ENCODE results near the gene SSRP1. TPM values are rescaled to one million over a fixed set of nuclear protein-coding genes. Genes with fewer than 3 reads are reported as not detected.
"Not testable (repeated sequence)": the region's sequence is repeated elsewhere in the genome, so short reads cannot be mapped to it uniquely, and the experiment has no call there.

The SSRP1 gene
- polyA plus RNA-seq, 1 experiment: 113 TPM

DNA sequence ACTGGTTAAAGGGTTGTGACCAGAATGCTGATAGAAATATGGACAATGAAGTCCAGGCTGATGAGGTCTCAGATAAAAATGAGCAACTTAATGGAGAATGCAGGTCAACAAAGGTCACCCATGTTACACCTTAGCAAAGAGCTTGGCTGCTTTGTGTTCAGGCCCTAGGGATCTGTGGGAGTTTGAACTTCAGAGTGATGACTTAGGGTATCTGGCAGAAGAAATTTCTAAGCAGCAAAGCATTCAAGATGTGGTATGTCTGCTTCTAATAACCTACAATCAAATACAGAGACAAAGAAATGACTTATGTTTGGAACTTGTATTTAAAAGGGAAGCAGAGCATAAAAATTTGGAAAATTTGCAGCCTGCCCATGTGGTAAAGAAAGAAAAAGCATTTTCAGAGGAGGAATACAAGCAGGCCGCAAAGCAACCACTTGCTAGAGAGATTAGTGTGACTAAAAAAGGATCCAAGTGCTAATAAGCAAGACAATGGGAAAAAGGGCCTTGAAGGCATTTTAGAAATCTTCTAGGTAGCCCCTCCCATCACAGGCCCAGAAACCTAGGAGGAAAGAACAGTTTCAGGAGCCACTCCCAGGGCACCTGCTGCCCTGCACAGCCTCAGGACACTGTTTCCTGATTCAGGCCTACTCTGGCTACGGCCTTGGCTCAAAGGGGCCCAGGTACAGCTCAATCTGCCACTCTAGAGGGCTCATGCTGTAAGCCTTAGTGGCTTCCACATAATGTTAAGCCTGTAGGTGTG is 52.3 kb downstream of the SSRP1 start:
- H3K27ac ChIP-seq (ENCODE audit: low read depth, low read length): no peak overlapping the region
- no peak overlapping the region for H3K4me3 ChIP-seq (ENCODE audit: low read depth, low read length)
- TF ChIP-seq CTCF (IDR thresholded peaks at IDR 0.05; ENCODE audit: low read depth, low read length): no peak
- H3K27me3 ChIP-seq (ENCODE audit: control insufficient read depth, insufficient read depth, low read length): no peaks in the 10 kb centered on the region
- no peak for DNase-seq (ENCODE audit: low read depth, low spot score)
- H3K9me3 ChIP-seq (ENCODE audit: control insufficient read depth, insufficient read depth, low read length): no peaks in the 10 kb centered on the region
- ChIA-PET CTCF (interaction anchor here (0.6 kb wide), 1 partner anchor 34 kb away, joined by 3 read pairs; no protein-coding TSS in a partner anchor), POLR2A (no interaction called here)

GRCh38 chr11:57281546-57281945 is 54.1 kb downstream of the SSRP1 start:
- POLR2A ChIA-PET; H3K9me3 ChIP-seq (ENCODE audit: control insufficient read depth, insufficient read depth, low read length); DNase-seq (ENCODE audit: low read depth, low spot score); H3K27me3 ChIP-seq (ENCODE audit: control insufficient read depth, insufficient read depth, low read length); H3K4me3 ChIP-seq (ENCODE audit: low read depth, low read length); H3K27ac ChIP-seq (ENCODE audit: low read depth, low read length): not testable (repeated sequence)
- CTCF ChIA-PET: interaction anchor here (10.0 kb wide), 1 partner anchor 31 kb away, joined by 117 read pairs; no protein-coding TSS in a partner anchor

- TF ChIP-seq CTCF (IDR thresholded peaks at IDR 0.05; ENCODE audit: low read depth, low read length): no peak
- Histone ChIP-seq H3K4me3 (ENCODE audit: low read depth, low read length) (no peak overlapping the region), H3K27me3 (ENCODE audit: control insufficient read depth, insufficient read depth, low read length) (no peaks in the 10 kb centered on the region), H3K27ac (ENCODE audit: low read depth, low read length) (peak overlapping the region; percentile 95), H3K9me3 (ENCODE audit: control insufficient read depth, insufficient read depth, low read length) (no peaks in the 10 kb centered on the region)
- POLR2A ChIA-PET: interaction anchor here (0.7 kb wide), 1 partner anchor 33 kb away, joined by 5 read pairs; no protein-coding TSS in a partner anchor
- DNase-seq (ENCODE audit: low read depth, low spot score): no peak
- CTCF ChIA-PET: interaction anchor here (0.7 to 10.0 kb wide), 5 partner anchors 10 to 438 kb away, joined by 3 to 117 read pairs (median 4); no protein-coding TSS in a partner anchor
Measured at GRCh38 chr11:57279116-57279515, 56.6 kb downstream of the SSRP1 start.

- CTCF ChIA-PET: interaction anchor here (0.6 to 10.0 kb wide), 8 partner anchors 10 to 438 kb away, joined by 3 to 117 read pairs (median 4); no protein-coding TSS in a partner anchor
- TF ChIP-seq CTCF (IDR thresholded peaks at IDR 0.05; ENCODE audit: low read depth, low read length): no peak
- no peak for DNase-seq (ENCODE audit: low read depth, low spot score)
- Histone ChIP-seq H3K27ac (ENCODE audit: low read depth, low read length) (peak overlapping the region; percentile 95), H3K4me3 (ENCODE audit: low read depth, low read length) (no peak overlapping the region), H3K9me3 (ENCODE audit: control insufficient read depth, insufficient read depth, low read length) (no peaks in the 10 kb centered on the region; the same call in 1 of the 2 replicates), H3K27me3 (ENCODE audit: control insufficient read depth, insufficient read depth, low read length) (no peaks in the 10 kb centered on the region)
- POLR2A ChIA-PET: interaction anchor here (0.7 kb wide), 1 partner anchor 33 kb away, joined by 5 read pairs; no protein-coding TSS in a partner anchor
Measured at GRCh38 chr11:57278721-57279095, 57.0 kb downstream of the SSRP1 start.

DNA sequence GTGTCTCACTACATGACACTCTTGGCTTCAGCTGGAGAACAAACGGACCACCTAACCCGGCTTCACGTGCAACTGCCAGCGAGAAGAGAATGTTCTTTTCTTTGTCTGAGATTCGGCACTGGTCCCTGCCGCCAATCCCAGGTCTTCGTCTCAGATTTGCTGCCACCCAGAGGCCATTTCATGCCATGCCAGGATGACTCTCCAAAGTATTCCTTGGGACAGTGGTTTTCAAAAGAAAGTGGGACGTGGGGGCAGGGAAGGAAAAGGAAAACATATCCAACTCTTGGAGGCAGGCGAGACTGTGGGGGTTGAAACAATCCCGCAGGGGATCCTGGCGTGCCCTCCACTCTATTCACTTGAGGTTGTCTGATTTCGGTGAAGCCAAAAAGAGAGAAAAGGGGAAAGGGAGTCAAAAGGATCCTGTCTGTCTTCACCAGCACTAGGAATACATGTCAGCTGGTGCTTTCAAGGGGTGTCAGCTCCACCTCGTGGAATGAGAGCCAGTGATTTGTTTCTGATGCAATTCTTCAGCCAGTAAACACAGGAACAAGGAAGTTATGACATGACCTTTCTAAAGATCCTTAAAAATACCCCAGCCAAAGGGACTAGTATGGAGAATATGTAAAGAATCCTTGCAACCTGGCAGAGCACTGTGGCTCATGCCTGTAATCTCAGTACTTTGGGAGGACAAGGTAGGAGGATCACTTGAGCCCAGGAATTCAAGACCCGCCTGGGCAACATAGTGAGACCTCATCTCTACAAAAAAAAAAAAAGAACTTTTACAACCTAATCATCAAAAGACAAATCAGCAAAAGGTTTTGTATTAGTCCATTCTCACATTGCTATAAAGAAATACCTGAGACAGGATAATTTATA is 57.6 kb downstream of the SSRP1 start:
- peaks cover 3% of the 10 kb centered on the region; the same call in 1 of the 2 replicates for H3K9me3 ChIP-seq (ENCODE audit: control insufficient read depth, insufficient read depth, low read length)
- H3K4me3 ChIP-seq (ENCODE audit: low read depth, low read length): peak overlapping the region; percentile 25; the same call in 1 of the 2 replicates
- peak overlapping the region; percentile 95 for H3K27ac ChIP-seq (ENCODE audit: low read depth, low read length)
- DNase-seq (ENCODE audit: low read depth, low spot score): peak; percentile 58
- ChIA-PET CTCF (interaction anchor here (0.6 to 10.0 kb wide), 13 partner anchors 10 to 437 kb away, joined by 3 to 117 read pairs (median 3); no protein-coding TSS in a partner anchor), POLR2A (interaction anchor here (0.7 kb wide), 1 partner anchor 34 kb away, joined by 5 read pairs; no protein-coding TSS in a partner anchor)
- H3K27me3 ChIP-seq (ENCODE audit: control insufficient read depth, insufficient read depth, low read length): no peaks in the 10 kb centered on the region
- TF ChIP-seq CTCF (IDR thresholded peaks at IDR 0.05; ENCODE audit: low read depth, low read length): peak; percentile 84
